SKM-1 (cell line): Measurements from ENCODE around the gene CTRB1.
"Not testable (repeated sequence)": the region's sequence is repeated elsewhere in the genome, so short reads cannot be mapped to it uniquely, and the experiment has no call there.

ENCODE experiments used
- DNase-seq: peaks from one replicate; lab custom pipeline; 2025; ENCODE audit not compliant: unreplicated experiment; lab: John Stamatoyannopoulos, UW

Gene CTRB1

DNA sequence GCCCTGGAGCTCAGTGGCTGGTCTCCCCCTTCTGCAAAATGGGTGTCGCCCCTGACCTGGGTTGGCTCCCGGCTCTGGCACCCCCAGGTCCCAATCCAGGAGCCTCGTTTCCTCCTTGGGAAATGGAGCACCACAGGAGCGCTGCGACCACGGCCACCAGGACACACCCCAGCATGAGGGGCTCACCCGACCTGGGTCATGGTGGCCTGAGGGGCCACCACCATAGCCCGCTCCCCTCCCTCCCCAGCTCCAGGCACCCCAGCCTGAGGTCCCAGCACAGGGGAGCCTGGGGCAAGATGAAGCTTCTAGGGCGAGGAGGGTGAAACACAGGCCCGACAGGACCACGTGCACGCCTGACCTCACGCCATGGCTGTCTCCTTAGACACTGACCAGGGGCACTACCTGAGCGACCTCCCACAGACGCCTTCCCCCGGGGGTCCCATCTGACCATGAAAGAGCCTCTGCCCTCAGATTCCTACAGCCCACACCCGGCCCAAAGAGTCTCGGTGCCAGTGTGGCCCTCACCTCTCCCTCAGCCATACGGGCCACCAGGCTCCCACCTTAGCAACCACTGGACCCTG, 20.8 kb downstream of the CTRB1 start:
- no peak for DNase-seq

DNA sequence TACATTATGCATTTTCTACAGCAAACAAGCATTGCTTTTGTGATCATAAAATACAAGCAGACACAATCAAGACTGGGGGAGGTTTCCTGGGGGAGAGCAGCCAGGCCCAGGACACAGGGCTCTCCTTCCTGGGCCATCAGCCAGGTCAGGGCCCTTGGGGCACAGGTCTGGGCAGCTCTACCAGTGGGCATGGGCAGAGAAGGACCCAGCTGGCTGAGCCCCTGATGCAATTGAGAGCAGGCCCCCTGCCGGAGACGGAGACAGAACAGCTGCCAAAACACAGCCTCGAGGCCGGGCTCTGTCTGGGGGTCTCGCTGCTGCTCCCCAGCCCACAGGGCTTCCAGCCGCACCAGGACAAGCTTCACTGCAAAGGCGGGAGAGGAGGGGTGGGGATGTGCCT, 21.8 kb downstream of the CTRB1 start:
- not testable (repeated sequence) for DNase-seq

DNA sequence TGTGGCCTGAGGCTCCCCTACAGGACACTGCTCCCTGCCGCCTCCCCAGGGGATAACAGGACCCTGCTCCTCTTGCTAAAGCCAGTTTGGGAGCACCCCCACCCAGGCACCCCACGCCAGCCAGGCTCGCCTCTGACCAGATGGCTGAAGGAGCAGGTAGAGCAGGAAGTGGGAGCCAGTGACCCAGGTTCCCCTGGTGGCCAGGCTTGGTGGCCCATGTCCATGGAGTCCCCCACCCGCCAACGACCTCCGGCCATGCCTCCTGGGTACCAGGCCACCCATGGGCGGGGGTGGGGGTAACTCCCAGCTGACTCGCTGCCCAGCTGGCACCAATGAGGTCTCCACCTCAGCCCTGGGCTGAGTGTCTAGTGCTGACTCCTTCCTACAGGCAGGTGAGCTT, 22.6 kb downstream of the CTRB1 start:
- DNase-seq: no peak

DNA sequence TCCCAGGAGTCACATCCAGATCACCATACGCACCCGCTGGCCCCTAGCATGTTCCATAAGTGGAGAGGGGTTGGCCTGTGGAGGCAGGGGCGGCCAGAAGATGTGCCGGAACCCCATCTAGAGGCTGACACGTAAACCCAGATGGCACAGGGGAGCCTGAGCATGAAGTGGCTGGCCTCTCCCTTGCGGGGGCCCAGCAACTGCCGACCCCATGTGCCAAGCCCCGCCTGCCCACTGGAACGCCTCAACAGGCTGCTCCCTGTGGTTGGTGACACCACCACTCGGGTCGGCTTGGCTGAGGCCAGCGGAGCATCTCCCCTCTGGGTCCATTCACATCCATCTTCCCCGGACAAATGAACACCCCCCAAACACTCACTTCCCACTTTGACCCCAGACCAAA, 23.2 kb downstream of the CTRB1 start:
- DNase-seq: no peak

DNA sequence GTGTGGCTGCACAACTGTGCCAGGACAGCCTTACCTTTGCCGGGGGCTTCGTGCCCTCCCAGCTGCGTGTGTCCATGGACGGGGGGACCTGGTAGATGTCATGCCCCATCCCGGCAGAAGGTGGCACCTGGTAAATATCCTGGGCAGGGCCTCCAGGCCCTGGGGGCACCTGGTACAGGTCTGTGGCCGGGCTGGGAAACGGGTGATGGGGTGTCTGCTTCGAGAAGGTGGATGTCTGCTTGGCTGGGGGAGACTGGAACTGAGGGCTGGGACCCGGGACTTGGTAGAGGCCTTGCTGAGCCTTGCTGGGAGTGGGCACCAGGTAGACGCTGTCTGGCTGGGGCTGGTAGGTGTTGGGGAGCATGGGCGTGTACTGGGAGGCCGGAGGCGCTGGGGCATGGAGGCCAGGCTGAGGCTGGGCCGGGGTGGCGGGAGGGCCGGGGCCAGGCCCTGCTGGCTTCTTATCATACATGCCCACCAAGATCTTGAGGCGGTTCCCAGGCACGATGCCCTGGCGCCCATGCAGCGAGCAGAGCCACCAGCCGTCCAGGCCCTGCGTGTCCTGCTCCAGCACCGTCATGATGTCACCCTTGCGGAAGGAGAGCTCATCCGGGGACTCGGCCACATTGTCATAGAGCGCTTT, 23.8 kb downstream of the CTRB1 start:
- not testable (repeated sequence) for DNase-seq

DNA sequence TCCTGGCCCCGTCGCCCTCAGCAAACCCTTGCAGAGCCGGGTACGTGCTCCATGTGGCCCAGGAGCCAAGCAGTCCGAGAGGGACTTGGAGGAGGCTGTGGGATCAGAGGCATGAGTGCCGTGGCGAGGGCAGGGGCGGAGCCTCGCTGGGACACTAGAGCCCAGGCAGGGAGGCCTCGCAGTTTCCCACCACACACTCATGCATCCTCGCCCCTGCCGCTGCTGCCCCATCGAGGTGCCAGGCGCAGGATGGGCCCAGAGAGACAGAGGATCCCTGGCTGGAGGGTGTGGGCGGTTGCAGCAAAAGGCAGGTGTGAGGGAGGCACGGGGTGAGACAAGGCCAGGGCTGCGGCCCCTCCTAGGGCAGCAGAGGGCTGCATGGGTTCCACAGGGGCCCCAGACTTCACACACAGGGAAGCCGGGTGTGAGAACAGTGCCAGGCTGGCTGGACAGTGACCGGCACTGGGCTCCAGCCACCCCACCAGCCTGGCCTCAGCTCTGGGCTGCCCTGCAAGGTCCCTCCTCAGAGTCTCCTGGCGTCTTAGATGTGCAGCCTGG, 25.0 kb downstream of the CTRB1 start:
- DNase-seq: no peak

DNA sequence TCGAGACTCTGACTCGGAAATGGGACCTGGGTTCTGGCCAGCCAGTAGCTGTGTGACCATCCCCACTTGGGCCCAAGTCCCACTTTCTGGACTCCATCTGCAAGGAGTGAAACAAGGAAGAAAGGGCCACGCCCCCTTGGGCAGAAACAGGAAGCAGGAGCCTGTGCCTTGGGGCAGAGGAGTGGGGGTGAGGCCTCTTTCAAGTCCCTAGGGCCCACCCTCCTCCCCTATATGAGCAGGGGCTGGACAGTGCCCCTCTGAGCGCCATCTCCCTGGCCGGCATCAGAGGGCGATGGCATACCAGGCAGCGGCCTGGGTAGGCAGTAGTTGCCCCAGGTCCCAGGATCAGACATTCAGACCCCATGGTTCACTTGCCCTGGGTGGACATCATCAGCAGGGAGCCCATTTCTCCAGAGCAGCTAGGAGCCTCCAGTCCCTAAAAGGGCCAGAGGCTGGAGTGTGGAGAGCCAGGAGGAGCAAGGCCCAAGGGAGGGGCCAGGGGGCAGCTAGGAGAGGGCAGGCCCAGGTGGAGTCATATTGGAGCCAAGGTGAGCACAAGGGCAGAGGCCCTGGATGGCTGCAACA, 25.5 kb downstream of the CTRB1 start:
- no peak for DNase-seq

DNA sequence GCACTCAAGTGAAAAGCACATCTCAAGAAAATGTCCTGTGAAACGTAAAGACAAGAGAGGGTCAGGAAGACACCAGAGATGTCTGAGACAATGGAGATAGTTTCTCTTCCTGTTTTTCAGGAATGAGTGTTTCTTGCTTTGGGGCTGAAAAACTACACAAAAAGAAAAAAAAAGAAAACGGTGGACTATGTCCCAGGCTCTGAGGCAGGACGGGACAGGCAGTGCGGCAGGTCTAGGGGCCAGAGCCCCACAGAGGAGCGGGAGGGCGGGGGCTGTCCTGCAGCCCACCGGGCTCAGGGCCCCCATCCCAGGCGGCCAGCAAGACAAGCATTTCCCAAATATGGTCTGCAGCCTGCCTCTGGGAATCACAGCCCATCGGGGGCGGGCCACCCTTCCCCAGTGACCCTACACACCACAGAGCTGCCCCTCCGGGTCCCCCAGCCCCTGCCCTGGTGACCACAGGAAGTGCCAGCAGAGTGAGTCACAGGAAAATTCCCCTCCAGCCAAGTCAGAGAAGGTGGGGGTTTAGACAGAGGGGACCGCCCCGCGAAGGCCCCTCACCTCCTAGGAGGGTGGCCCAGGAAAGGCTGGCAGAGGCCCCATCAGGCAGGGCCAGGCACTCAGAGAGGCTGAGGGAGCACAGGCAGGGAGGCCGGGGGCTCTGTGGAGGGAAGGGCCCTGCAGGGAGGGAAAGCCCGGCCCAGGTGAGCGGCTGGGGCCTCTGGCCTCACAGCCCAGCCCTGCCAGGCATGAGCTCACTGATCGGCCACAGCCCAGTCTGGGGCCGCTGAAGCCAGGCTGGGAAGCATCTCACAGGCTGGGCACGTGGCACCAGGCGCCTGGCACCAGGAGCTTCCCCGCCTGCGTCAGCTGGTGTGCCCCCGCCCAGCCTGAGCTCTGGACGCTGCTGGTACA, 26.3 kb downstream of the CTRB1 start:
- DNase-seq: no peak

DNA sequence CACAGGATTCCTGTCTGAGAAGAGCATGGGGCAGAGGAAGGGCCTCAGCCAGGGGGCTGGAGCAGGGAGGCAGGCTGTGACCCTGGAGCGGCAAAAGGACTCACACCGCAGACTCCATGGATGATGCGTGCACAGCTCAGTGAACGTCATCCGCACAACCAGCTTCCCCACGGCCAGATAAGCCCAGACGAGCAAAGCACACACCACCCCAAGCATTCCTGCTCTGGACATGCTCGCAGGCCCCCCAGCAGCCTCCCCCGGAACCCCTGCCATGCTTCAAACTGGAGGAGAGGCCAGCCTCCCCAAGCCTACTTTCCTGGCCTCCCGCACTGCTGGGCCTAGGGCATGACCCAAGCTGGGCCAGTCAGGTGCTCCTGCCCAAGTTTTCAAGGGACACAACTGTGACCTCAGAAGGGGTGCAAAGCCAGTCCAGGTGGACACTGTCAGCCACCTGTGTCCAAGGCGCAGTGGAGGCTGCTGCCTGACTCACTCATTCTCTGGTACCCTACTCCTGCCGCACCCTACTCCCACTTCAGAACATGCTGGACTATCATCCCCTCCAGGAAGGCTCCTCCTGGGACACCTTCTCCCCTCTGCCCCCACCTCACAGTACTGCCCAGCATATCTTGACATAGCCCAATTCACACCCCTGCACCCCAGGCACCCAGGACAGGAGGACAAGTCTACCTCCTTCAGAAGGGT, 27.9 kb downstream of the CTRB1 start:
- no peak for DNase-seq

DNA sequence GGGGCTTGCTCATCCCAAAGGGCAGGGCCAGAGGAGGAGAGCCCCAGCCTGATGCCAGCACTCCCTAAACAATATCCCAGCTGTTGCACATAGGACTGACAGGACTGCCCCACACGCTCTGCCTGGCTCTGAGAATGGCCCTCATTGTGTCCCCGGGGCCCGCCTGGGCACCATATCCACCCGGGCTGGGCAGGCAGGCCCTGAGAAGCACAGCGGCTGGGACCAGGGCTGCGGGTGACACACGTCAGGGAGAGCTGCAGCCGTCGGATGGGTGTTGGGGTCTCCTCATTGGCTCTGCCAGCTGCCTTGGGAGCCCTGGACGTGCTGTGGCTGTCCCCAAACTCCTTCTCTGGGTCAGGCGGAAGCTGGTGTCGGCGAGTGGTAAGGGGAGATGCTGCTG, 28.5 kb downstream of the CTRB1 start:
- DNase-seq: no peak

DNA sequence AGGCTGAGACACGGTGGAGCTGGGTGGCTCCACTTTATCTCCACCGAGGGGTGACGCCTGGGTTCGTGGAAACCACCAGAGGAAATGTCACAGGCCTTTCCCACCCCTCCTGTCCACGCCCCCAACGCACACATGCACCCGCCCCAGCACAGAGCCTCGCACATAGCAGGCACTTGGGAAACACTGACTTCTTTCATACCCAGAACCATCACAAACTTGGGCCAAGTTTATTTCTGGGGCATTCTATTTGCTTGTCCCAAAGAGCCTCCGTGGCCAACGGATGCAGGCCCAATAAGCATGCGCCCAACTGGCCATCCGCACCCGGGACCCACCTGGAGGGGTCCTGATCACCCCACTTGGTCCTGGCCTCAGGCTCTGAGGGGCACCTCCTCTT, 29.4 kb downstream of the CTRB1 start:
- no peak for DNase-seq

DNA sequence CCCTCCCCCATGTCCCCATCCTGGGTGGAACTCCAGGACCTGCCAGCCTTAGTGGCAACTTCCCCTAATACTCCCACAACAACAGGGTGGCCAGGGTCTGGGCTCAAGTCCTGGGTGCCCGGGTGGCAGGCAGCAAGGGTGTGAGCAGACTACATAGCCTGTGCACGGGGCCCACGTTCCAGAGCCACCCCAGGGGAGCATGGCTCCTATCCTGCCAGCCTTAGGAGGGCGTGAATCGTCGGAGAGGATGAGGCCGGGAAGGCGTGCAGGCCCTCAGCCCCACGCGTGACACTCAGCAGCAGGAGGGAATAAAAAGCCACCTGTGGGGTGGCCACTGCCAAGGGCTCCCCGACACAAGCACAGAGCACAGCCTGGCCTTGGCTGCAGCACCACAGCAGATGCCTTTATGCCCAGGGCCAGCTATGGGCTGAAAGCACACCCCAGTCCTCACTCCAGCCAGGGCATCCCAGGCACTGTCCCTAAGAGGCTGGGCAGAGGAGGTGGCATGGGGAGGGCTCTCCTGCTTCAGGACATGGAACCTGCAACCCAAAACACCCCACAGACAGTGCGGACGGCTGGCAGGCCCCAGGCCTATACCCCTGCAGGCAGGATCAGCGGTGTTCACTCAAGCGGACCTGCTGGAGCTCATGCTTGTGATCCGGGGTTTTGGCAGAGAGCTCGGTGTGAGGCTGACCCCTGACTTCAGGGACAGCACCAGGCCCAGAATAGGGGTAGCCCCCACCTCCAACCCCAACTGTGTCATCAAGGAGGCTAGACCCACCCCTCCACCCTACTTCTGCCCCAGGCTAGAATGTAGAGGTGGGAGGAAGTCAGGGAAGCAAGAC, 30.0 kb downstream of the CTRB1 start:
- DNase-seq: no peak

DNA sequence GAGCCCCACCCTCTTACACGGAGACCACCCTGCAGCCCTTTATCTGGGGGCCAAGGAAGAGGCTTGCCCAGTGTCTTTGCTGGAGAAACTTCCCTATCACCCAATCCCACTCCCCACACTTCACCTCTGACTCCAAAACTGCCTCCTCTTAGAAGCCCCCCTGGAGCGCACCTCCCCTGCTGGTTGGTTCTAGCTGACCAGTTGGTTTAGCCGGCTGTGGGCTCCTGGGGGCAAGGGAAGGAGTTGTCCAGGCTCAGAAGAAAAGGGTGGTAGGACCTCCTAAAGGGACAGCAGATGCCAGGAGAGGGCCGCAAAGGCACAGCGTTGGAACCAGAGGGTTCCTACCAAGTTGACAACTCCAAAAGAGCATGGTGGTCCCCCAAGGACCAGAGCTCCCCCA, 30.7 kb downstream of the CTRB1 start:
- DNase-seq: no peak

DNA sequence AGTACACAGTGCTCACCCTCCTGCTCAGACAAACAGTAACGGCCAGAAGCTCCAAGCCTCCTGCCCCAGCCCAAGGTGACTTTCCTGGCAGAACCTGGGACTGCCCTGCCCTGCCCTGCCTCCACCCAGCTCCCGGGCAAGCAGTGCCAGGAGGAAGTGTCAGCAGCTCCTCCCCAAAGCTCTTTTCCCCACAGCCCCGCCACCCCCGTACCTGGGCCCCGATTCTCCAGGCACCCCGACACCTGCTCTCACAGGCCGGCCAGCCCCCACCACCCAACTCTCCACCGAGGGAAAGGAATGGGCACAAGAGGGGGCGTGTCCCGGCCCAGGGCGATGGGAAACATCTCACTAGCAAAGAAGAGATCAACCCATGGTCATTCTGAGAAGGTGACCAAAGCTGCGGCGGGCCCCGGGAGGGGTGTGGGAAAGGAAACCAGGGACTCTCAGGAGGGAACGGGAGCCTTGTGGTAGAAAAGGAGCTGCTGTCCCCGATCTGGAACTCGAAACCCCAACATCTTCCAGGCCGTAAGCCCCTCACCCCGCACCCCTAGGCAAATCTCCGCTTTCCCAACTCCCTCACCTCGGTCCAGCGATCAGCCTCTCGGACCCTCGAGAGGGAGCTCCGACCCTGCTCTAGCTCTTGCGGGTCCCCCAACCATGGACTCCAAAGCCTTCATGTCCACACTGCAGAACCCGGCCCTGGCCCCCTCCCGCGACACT, 31.5 kb downstream of the CTRB1 start:
- DNase-seq: no peak

DNA sequence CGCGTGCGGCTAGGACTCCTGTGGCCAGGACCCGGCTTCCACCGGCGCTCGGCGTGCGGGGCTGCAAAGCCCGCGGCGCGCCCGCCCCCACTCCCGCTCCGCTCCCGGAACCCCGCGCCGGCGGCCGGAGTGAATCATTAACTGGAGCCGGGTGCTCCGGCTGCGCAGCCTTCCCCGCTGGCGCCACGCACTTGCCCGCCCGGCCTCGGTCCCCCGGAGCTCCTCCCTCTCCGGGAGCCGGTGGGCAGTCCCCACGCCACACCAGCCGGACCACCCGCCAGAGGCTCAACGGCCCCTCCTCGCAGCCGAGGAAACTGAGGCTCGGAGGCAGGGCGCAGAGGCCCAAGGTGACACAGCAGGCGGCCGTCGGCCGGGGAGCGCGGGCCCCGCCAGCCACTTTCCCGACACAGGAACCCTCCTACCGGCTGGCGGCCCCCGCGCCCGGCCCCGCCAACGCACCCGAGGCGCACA, 32.1 kb downstream of the CTRB1 start:
- no peak for DNase-seq

DNA sequence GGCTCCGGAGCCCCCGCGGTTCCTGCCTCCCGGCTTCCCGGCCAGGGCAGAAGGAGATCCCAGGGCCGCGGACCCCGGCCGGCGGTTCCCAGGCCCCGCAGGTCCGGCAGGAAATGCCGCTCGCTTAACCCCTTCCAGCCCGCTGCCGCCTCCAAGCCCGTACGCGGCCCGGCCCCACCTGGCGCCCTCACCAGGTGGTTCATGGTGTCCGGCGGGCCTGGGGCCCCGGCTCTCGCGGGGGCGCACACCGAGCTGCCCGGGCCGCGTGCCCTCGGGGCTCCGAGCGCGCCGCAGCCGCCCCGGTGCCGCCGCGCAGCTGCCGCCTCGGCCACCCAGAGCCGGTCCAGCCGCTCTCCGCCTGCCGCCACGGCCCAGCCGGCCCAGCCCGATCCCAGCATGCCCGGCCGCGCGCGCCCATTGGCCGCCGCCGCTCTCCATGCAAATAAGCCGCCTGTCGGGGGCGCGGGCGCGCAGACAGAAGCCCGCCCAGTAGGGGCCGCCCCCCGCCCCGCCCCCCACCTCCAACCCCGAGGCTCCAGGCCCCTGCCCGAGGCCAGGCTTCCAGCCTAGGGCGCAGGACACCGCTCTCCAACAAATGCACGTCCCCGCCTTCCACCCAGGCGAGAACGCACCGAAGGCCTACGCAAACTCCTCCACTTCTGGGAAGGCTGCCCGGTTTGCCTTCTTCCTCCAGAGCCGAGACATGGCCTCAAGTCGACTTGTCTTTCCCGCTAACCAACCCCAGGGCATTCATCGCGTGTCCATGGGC, 32.7 kb downstream of the CTRB1 start, which contains the start of gene BCAR1:
TSS of gene BCAR1 (minus strand) at position 345 of the 769 bp plus-strand sequence. CDS start at position 203, 142 bp downstream.
- no peak for DNase-seq

DNA sequence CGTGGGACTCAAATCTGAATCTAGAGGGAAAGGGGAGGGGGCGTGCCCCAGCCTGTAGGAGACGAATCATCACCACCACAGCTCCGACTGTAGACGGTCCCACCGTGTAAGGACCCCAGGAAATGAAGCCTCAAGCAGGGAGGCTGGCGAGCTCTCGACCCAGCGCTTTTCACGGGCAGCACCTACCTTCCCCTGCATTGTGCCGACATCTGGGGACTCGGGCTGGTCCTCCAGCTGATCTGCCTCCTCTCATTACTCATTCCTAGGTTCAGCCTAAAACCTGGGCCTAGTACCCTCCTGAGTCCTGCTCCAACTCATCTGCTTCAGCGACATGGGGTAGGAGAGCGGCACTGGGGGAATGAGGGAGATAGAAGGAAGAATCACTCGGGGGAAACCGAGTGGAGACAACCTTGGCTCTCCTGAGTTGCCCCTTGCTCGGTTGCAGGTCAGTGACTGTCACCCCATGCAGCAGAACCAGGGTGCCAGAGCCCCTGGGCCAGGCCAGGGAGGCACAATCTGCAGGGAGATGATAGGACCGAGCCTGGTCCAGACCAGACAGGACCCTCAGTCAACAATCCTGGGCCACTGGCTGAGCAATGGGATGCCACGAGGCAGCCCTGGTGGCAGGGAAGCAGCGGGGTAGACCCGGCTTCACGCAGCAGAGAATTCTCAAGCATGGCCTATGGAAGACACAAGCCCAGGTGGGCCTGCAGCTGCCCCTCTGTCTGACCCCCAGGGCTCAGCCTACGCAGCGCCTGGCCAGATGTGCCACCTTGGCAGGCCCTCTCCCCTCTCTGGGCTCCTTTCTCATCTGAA, 33.5 kb downstream of the CTRB1 start:
- no peak for DNase-seq
